ENCODE data around the gene BEST2.

- TF ChIP-seq POLR2A (IDR thresholded peaks at IDR 0.05; ENCODE audit: low read length) (no peak), GATA1 (IDR thresholded peaks at IDR 0.05; ENCODE audit: low read depth, low read length) (no peak)
These were observed 45.8 kb upstream of the BEST2 start for GRCh38 chr19:12705654-12706331.

Data from erythroblast (primary cell).